Measurements from ENCODE around the gene FBXO45. TPM values are rescaled to one million over a fixed set of nuclear protein-coding genes. Genes with fewer than 3 reads are reported as not detected.
A peak's percentile ranks its signal among the peaks of the same experiment; 100 is the strongest.
"Not testable (repeated sequence)": the region's sequence is repeated elsewhere in the genome, so short reads cannot be mapped to it uniquely, and the experiment has no call there.

The FBXO45 gene
- total and polyA plus RNA-seq, 3 donors from 2014 or later: 11.0 to 20.4 (median 16.4) TPM

DNA sequence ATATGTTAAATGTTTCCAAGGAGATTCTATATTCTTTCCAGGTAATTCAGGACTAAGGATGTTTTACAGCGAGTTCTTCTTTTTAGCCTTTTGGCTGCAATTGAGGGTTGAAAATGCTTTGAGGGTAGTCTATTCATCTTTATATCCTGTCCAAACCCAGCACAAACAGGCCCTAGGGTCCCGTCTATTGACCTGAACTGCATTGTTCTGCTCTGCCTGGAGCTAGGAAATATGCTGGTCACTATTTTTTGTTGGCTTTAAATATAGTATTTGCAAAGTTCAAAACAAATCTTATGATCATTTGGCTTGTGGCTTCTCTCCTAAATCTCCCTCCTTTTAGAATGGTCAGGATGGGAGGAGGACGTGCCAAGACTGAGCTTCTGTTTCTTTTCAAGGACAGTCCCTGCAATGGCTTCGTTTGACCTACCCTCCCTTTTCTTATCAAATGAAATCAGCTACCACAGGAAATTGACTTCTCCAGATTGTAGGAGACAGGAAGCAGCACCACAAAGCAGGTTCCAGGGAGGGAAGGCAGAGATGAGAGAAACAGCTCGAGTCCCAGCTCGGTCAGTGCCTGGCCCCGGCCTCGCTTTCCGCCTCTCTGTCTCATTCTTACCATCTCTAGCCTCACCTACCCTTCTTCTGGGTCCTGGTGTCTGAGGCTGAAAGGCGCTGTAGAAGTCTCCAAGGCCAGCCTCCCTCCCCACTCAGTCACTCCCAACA is 43.5 kb downstream of the FBXO45 start:
- DNase-seq: no peak
- no peak for TF ChIP-seq POLR2A (IDR thresholded peaks at IDR 0.05)
- TF ChIP-seq, protein P1, sequence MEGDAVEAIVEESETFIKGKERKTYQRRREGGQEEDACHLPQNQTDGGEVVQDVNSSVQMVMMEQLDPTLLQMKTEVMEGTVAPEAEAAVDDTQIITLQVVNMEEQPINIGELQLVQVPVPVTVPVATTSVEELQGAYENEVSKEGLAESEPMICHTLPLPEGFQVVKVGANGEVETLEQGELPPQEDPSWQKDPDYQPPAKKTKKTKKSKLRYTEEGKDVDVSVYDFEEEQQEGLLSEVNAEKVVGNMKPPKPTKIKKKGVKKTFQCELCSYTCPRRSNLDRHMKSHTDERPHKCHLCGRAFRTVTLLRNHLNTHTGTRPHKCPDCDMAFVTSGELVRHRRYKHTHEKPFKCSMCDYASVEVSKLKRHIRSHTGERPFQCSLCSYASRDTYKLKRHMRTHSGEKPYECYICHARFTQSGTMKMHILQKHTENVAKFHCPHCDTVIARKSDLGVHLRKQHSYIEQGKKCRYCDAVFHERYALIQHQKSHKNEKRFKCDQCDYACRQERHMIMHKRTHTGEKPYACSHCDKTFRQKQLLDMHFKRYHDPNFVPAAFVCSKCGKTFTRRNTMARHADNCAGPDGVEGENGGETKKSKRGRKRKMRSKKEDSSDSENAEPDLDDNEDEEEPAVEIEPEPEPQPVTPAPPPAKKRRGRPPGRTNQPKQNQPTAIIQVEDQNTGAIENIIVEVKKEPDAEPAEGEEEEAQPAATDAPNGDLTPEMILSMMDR (IDR thresholded peaks at IDR 0.05): no peak
- no peak overlapping the region for H3K27ac ChIP-seq
- no peaks in the 10 kb centered on the region for H3K36me3 ChIP-seq (ENCODE audit: low read depth, missing control alignments)
- no peak overlapping the region for H3K4me3 ChIP-seq
- H3K27me3 ChIP-seq: no peaks in the 10 kb centered on the region
- intact Hi-C loops (cut with DNase I; ENCODE audit: low total_unique reads): loop anchor here (5.0 kb wide), 1 partner anchor 75 kb away; no protein-coding TSS in a partner anchor
- no peaks in the 10 kb centered on the region for H3K9me3 ChIP-seq
- 55 to 65% methylated on average over 10 of the region's 10 CpGs for WGBS, 2 donors
- H3K4me1 ChIP-seq: peaks cover 10% of the 10 kb centered on the region

DNA sequence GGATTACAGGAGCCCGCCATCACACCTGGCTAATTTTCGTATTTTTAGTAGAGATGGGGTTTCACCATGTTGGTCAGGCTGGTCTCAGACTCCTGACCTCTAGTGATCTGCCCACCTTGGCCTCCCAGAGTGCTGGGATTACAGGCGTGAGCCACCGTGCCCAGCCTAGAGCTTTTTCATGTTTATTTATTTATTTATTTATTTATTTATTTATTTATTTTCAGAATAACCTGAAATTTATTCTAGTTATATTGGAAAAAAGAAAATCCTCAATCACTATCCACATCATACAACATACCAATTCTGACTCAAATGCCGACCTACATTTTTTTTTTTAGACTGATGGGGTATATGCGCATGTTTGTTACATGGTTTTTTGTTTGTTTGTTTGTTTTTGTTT is 46.8 kb downstream of the FBXO45 start:
- H3K27ac ChIP-seq; H3K27me3 ChIP-seq; H3K4me1 ChIP-seq; H3K9me3 ChIP-seq; H3K4me3 ChIP-seq; intact Hi-C loops (cut with DNase I; ENCODE audit: low total_unique reads); DNase-seq; H3K36me3 ChIP-seq (ENCODE audit: low read depth, missing control alignments): not testable (repeated sequence)
- WGBS, 2 donors: 86 to 95% methylated on average over 6 of the region's 6 CpGs

DNA sequence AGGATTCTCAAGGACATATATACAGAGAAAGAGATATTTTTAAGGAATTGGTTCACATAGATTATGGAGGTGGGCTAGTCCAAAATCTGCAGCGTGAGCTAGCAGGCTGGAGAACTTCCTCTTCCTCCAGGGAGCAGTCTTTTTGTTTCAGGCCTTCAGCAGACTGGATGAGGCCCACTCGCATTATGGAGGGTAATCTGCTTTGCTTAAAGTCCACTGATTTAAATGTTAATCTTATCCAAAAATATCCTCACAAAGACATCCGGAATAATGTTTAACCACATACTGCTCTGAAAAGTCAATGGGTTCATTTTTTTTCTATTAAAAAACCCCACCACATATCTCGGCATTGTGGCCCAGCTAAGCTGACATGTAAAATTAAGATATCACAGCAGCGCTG is 48.8 kb downstream of the FBXO45 start:
- no peak for DNase-seq
- intact Hi-C loops (cut with DNase I; ENCODE audit: low total_unique reads): no loop called here
- no peak overlapping the region for H3K4me3 ChIP-seq
- H3K9me3 ChIP-seq: no peaks in the 10 kb centered on the region
- no peaks in the 10 kb centered on the region for H3K36me3 ChIP-seq (ENCODE audit: low read depth, missing control alignments)
- WGBS, 2 donors: 75 to 78% methylated on average over 5 of the region's 5 CpGs
- H3K4me1 ChIP-seq: peaks cover 2% of the 10 kb centered on the region
- TF ChIP-seq POLR2A (IDR thresholded peaks at IDR 0.05): no peak
- TF ChIP-seq, protein P1 (IDR thresholded peaks at IDR 0.05): no peak
- no peak overlapping the region for H3K27ac ChIP-seq
- no peaks in the 10 kb centered on the region for H3K27me3 ChIP-seq

DNA sequence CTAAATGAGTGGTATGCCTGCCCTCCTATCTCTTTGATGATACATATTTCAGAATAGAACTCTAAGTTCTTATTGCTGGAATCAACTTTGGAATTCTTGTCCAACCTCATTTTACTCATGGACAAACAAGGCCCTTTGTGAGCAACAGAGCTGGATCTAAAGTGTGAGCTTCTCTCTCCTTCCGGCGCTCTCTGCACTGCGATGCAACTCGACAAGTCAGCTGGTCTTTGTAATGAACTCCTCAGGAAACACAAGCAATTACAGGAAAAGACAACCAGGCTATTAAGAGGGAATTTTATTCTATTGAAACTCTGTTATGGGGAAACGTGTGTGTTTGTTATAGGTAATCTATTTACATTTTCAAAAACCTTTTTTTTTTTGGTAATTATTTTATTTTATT is 50.8 kb downstream of the FBXO45 start:
- Histone ChIP-seq H3K4me3 (no peak overlapping the region), H3K27ac (peak overlapping the region in 1 of 2 donors; percentile 57), H3K4me1 (peaks cover 8% of the 10 kb centered on the region), H3K27me3 (no peaks in the 10 kb centered on the region), H3K36me3 (ENCODE audit: low read depth, missing control alignments) (no peaks in the 10 kb centered on the region), H3K9me3 (no peaks in the 10 kb centered on the region)
- intact Hi-C loops (cut with DNase I; ENCODE audit: low total_unique reads): no loop called here
- TF ChIP-seq, protein P1 (IDR thresholded peaks at IDR 0.05): no peak
- no peak for TF ChIP-seq POLR2A (IDR thresholded peaks at IDR 0.05)
- no peak for DNase-seq
- 44 to 50% methylated on average over 5 of the region's 5 CpGs for WGBS, 2 donors

DNA sequence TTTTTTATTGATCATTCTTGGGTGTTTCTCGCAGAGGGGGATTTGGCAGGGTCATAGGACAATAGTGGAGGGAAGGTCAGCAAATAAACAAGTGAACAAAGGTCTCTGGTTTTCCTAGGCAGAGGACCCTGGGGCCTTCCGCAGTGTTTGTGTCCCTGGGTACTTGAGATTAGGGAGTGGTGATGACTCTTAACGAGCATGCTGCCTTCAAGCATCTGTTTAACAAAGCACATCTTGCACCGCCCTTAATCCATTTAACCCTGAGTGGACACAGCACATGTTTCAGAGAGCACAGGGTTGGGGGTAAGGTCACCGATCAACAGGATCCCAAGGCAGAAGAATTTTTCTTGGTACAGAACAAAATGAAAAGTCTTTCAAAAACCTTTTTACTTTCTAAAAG is 51.2 kb downstream of the FBXO45 start:
- 45 to 53% methylated on average over 2 to 3 of the region's 5 CpGs for WGBS, 2 donors

DNA sequence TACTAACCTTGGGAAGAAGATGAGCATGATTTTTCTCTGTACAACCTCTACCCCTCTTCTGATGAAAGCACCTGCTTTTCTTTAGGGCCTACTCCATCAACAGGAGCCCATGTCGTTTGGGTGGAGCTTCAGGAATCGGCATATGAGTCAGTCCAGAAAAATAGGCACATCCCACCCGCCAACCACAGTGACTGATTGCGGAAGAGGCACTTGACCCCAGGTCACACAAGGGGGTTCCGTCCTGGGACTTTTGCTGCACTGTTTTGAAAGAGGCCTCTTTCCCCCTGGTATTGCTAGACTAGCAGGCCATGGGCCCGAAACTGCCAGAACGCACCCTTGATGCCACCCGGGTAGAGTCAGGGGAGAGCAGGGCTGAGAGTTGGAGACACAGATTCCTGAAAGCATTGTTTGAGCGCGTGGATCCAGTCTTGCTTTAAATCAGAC is 51.7 kb downstream of the FBXO45 start:
- H3K27ac ChIP-seq: peak overlapping the region; percentile 39 to 67
- intact Hi-C loops (cut with DNase I; ENCODE audit: low total_unique reads): no loop called here
- H3K36me3 ChIP-seq (ENCODE audit: low read depth, missing control alignments): no peaks in the 10 kb centered on the region
- TF ChIP-seq, protein P1 (IDR thresholded peaks at IDR 0.05): no peak
- TF ChIP-seq POLR2A (IDR thresholded peaks at IDR 0.05): no peak
- H3K27me3 ChIP-seq: no peaks in the 10 kb centered on the region
- H3K4me3 ChIP-seq: no peak overlapping the region
- peaks cover 8% of the 10 kb centered on the region for H3K4me1 ChIP-seq
- DNase-seq: no peak
- 76 to 79% methylated on average over 9 to 10 of the region's 10 CpGs for WGBS, 2 donors
- no peaks in the 10 kb centered on the region for H3K9me3 ChIP-seq

More for the DNA sequence above, 51.2 kb downstream of the FBXO45 start:
- DNase-seq; H3K36me3 ChIP-seq (ENCODE audit: low read depth, missing control alignments); H3K27me3 ChIP-seq; H3K9me3 ChIP-seq; H3K4me1 ChIP-seq; H3K4me3 ChIP-seq; intact Hi-C loops (cut with DNase I; ENCODE audit: low total_unique reads): not testable (repeated sequence)
- peak overlapping the region; percentile 39 to 67 for H3K27ac ChIP-seq

Measured in testis (tissue), 3 donors.